Measurements from ENCODE around the gene RGS3.

RGS3 gene

DNA sequence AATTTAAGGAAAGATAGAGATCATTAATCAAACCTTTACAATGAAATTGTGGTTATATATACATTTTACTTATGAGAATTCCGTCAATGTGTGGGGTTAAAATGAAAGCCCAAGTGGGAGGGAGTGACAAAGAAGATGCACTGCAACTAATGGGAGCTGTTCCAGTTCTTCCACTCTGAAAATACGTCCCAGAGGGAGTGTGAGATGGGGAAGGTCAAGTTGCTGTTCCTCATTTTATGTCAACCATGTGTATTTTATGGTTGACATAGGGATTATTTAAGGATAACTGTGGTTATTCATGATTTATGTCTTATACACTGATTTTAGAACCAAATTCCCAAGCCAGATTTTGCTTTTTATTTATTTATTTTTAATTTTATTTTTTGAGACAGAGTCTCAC lies 14.2 kb upstream of the RGS3 start:
- Histone ChIP-seq H4K20me1 (ENCODE audit: insufficient read depth, low read length) (no peaks in the 10 kb centered on the region), H3K9ac (ENCODE audit: low read length) (no peak overlapping the region), H3K9me2 (replicated peaks; ENCODE audit: insufficient read depth, low read length) (no peaks in the 10 kb centered on the region), H3K27me3 (replicated peaks; ENCODE audit: insufficient read depth, low read length) (no peaks in the 10 kb centered on the region), H3K4me2 (ENCODE audit: low read depth, low read length) (no peak overlapping the region), H3K79me2 (ENCODE audit: low read length) (no peaks in the 10 kb centered on the region), H3K36me3 (replicated peaks; ENCODE audit: insufficient read depth, low read length) (no peaks in the 10 kb centered on the region), H3K9me3 (replicated peaks; ENCODE audit: insufficient read depth, low read length) (no peaks in the 10 kb centered on the region), H3K27ac (ENCODE audit: low read length) (no peak overlapping the region), H2AFZ (ENCODE audit: low read length) (no peak overlapping the region), H3K4me3 (ENCODE audit: low read length) (no peak overlapping the region), H3K4me1 (ENCODE audit: low read length) (no peaks in the 10 kb centered on the region), H3F3A (ENCODE audit: insufficient read depth, low read length) (no peaks in the 10 kb centered on the region)
- TF ChIP-seq, protein P1, sequence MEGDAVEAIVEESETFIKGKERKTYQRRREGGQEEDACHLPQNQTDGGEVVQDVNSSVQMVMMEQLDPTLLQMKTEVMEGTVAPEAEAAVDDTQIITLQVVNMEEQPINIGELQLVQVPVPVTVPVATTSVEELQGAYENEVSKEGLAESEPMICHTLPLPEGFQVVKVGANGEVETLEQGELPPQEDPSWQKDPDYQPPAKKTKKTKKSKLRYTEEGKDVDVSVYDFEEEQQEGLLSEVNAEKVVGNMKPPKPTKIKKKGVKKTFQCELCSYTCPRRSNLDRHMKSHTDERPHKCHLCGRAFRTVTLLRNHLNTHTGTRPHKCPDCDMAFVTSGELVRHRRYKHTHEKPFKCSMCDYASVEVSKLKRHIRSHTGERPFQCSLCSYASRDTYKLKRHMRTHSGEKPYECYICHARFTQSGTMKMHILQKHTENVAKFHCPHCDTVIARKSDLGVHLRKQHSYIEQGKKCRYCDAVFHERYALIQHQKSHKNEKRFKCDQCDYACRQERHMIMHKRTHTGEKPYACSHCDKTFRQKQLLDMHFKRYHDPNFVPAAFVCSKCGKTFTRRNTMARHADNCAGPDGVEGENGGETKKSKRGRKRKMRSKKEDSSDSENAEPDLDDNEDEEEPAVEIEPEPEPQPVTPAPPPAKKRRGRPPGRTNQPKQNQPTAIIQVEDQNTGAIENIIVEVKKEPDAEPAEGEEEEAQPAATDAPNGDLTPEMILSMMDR (IDR thresholded peaks at IDR 0.05; ENCODE audit: low read length) = no peak
- TF ChIP-seq EZH2 (optimal IDR thresholded peaks at IDR 0.05; ENCODE audit: low read depth, low read length) = no peak
- no peak for TF ChIP-seq EZH2phosphoT487 (IDR thresholded peaks at IDR 0.05; ENCODE audit: low read length)
- DNase-seq = no peak

DNA sequence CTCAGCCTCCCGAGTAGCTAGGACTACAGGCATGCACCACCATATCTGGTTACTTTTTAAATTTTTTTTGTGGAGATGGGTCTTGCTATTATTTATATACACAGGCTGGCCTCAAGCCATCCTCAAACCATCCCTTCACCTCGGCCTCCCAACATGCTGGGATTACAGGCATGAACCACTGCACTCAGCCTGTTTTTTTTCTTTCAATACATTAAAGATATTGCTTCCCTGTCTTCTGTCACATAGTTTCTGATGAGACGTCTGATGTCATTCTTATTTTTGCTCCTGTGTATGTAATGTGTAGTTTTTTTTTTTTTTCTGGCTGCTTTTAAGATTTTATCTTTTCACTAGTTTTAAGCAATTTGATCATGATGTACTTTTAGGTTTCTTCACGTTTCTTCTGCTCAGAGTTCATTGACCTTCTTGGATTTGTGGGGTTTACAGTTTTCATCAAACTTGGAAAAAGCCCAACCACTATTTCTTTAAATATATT lies 11.4 kb upstream of the RGS3 start:
- Histone ChIP-seq H3K27ac (ENCODE audit: low read length) (no peak overlapping the region), H3K4me2 (ENCODE audit: low read depth, low read length) (no peak overlapping the region), H3K9ac (ENCODE audit: low read length) (no peak overlapping the region), H2AFZ (ENCODE audit: low read length) (no peak overlapping the region), H3K27me3 (replicated peaks; ENCODE audit: insufficient read depth, low read length) (no peaks in the 10 kb centered on the region), H3F3A (ENCODE audit: insufficient read depth, low read length) (no peaks in the 10 kb centered on the region), H3K9me3 (replicated peaks; ENCODE audit: insufficient read depth, low read length) (no peaks in the 10 kb centered on the region), H3K4me1 (ENCODE audit: low read length) (peaks cover 5% of the 10 kb centered on the region; the same call in 1 of the 2 replicates), H3K79me2 (ENCODE audit: low read length) (no peaks in the 10 kb centered on the region), H3K36me3 (replicated peaks; ENCODE audit: insufficient read depth, low read length) (no peaks in the 10 kb centered on the region), H3K9me2 (replicated peaks; ENCODE audit: insufficient read depth, low read length) (no peaks in the 10 kb centered on the region), H4K20me1 (ENCODE audit: insufficient read depth, low read length) (no peaks in the 10 kb centered on the region), H3K4me3 (ENCODE audit: low read length) (no peak overlapping the region)
- no peak for DNase-seq
- TF ChIP-seq EZH2phosphoT487 (IDR thresholded peaks at IDR 0.05; ENCODE audit: low read length) = no peak
- TF ChIP-seq EZH2 (optimal IDR thresholded peaks at IDR 0.05; ENCODE audit: low read depth, low read length) = no peak
- TF ChIP-seq, protein P1 (IDR thresholded peaks at IDR 0.05; ENCODE audit: low read length) = no peak

GRCh38 chr9:113454914-113455761 lies 8.4 kb upstream of the RGS3 start:
- H4K20me1 ChIP-seq (ENCODE audit: insufficient read depth, low read length) = no peaks in the 10 kb centered on the region
- no peak overlapping the region for H3K27ac ChIP-seq (ENCODE audit: low read length)
- DNase-seq = peak; percentile 14
- no peak overlapping the region for H3K4me3 ChIP-seq (ENCODE audit: low read length)
- H2AFZ ChIP-seq (ENCODE audit: low read length) = no peak overlapping the region
- no peak overlapping the region for H3K9ac ChIP-seq (ENCODE audit: low read length)
- H3K4me1 ChIP-seq (ENCODE audit: low read length) = peaks cover 5% of the 10 kb centered on the region; the same call in 1 of the 2 replicates
- no peaks in the 10 kb centered on the region for H3K9me2 ChIP-seq (replicated peaks; ENCODE audit: insufficient read depth, low read length)
- no peaks in the 10 kb centered on the region for H3K9me3 ChIP-seq (replicated peaks; ENCODE audit: insufficient read depth, low read length)
- no peaks in the 10 kb centered on the region for H3K79me2 ChIP-seq (ENCODE audit: low read length)
- H3K4me2 ChIP-seq (ENCODE audit: low read depth, low read length) = no peak overlapping the region
- H3K36me3 ChIP-seq (replicated peaks; ENCODE audit: insufficient read depth, low read length) = no peaks in the 10 kb centered on the region
- TF ChIP-seq EZH2phosphoT487 (IDR thresholded peaks at IDR 0.05; ENCODE audit: low read length) = no peak
- TF ChIP-seq, protein P1 (IDR thresholded peaks at IDR 0.05; ENCODE audit: low read length) = no peak
- TF ChIP-seq EZH2 (optimal IDR thresholded peaks at IDR 0.05; ENCODE audit: low read depth, low read length) = no peak
- no peaks in the 10 kb centered on the region for H3F3A ChIP-seq (ENCODE audit: insufficient read depth, low read length)
- H3K27me3 ChIP-seq (replicated peaks; ENCODE audit: insufficient read depth, low read length) = no peaks in the 10 kb centered on the region

All from MM.1S (cell line).